ENCODE data around the gene STK35. TPM values are rescaled to one million over a fixed set of nuclear protein-coding genes. Genes with fewer than 3 reads are reported as not detected.

Gene STK35
- total and polyA plus RNA-seq, 4 donors = 1.6 to 13.8 (median 7.8) TPM

DNA sequence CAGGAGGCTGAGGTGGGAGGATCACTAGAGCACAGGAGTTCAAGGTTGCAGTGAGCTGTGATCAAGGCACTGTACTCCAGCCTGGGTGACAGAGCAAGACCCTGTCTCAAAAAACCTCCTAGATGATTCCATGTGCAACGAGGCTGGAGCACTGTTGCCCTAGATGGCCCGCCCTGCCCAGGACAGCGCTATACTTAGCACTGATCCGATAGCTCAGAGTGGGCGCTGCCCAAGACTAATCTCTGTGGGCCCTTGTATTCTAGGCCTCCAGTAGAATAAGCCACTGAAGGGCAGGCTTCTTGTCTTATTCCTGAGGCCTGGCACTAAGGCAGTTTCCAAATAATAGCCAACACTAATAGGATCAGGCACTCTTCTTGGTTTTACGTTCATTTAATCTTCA, 41.0 kb downstream of the STK35 start:
- no peak for ATAC-seq (ENCODE audit: low FRiP score)
- intact Hi-C loops (cut with DNase I) = no loop called here
- peaks cover 0 to 3% of the 10 kb centered on the region in 2 donors for H3K4me1 ChIP-seq (ENCODE audit: control insufficient read depth in 1 of 2, insufficient read depth in 2 of 2, low read length in 2 of 2)

DNA sequence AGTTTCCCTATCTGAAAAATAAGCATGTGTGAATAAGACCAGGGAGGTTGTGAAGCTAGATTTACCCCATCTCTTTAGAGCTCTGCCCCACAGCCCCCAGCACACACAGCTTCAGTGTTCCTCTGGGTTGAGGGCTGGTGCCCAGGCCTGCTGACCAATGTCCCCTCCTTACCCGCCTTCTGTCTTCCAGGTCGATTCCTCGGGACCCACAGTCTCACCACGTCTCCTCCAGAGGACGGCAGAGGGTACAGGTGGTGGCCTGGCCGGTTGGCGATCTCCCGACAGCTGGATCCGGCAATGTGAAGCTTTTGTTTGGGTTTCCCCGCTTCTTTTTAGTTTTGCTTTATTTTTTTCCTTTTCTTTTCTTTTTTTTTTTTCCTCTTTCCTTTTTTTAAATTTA, 42.0 kb downstream of the STK35 start:
- Histone ChIP-seq H3K9me3 (ENCODE audit: control insufficient read depth, low read length) (no peaks in the 10 kb centered on the region), H3K4me3 (ENCODE audit: low read length in 2 of 2) (no peak overlapping the region), H3K4me1 (ENCODE audit: control insufficient read depth in 1 of 2, insufficient read depth in 2 of 2, low read length in 2 of 2) (peaks cover 0 to 3% of the 10 kb centered on the region in 2 donors), H3K27me3 (ENCODE audit: control insufficient read depth in 1 of 2, insufficient read depth in 2 of 2, low read length in 1 of 2) (no peaks in the 10 kb centered on the region), H3K36me3 (ENCODE audit: control insufficient read depth in 1 of 2, insufficient read depth in 2 of 2, low read length in 1 of 2) (peaks cover 0 to 4% of the 10 kb centered on the region in 2 donors), H3K27ac (ENCODE audit: low read depth in 1 of 2, low read length in 2 of 2) (no peak overlapping the region)
- ATAC-seq (ENCODE audit: low FRiP score) (no peak), DNase-seq (peak; percentile 17 to 61)
- 93% methylated on average over 10 of the region's 10 CpGs for WGBS, 2 donors
- intact Hi-C loops (cut with DNase I) = no loop called here

More for the DNA sequence above, 41.0 kb downstream of the STK35 start:
- peaks cover 0 to 5% of the 10 kb centered on the region in 2 donors for H3K36me3 ChIP-seq (ENCODE audit: control insufficient read depth in 1 of 2, insufficient read depth in 2 of 2, low read length in 1 of 2)
- WGBS, 2 donors = 86 to 90% methylated on average over 6 of the region's 6 CpGs
- H3K9me3 ChIP-seq (ENCODE audit: control insufficient read depth, low read length) = no peaks in the 10 kb centered on the region
- DNase-seq = peak; percentile 10 to 28
- no peak overlapping the region for H3K27ac ChIP-seq (ENCODE audit: low read depth in 1 of 2, low read length in 2 of 2)
- H3K4me3 ChIP-seq (ENCODE audit: low read length in 2 of 2) = no peak overlapping the region
- H3K27me3 ChIP-seq (ENCODE audit: control insufficient read depth in 1 of 2, insufficient read depth in 2 of 2, low read length in 1 of 2) = no peaks in the 10 kb centered on the region

DNA sequence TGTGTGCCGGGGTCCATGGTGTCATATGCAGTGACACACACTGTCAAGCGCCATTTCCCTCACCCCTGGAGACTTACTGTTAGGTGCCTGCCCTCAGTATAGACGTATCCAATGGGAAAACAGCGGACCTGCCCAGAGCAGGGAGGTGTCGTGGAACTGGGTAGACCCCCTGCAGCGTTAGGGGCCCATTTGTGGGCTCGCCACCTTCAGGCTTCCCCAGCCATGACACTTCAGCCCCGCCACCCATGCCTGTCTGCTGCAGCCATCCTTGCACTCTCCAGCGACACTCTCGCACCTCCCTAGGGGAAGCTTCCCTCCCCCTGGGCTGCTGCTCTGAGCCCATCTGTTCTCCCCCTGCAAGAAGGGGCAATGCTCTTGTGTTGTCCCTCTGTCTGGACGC, 43.2 kb downstream of the STK35 start:
- ATAC-seq (ENCODE audit: low FRiP score) (no peak), DNase-seq (peak; percentile 16 to 51)
- Histone ChIP-seq H3K4me3 (ENCODE audit: low read length in 2 of 2) (no peak overlapping the region), H3K36me3 (ENCODE audit: control insufficient read depth in 1 of 2, insufficient read depth in 2 of 2, low read length in 1 of 2) (peaks cover 0 to 4% of the 10 kb centered on the region in 2 donors), H3K27ac (ENCODE audit: low read depth in 1 of 2, low read length in 2 of 2) (no peak overlapping the region), H3K4me1 (ENCODE audit: control insufficient read depth in 1 of 2, insufficient read depth in 2 of 2, low read length in 2 of 2) (peaks cover 0 to 3% of the 10 kb centered on the region in 2 donors), H3K27me3 (ENCODE audit: control insufficient read depth in 1 of 2, insufficient read depth in 2 of 2, low read length in 1 of 2) (no peaks in the 10 kb centered on the region), H3K9me3 (ENCODE audit: control insufficient read depth, low read length) (no peaks in the 10 kb centered on the region)
- intact Hi-C loops (cut with DNase I) = no loop called here
- 89 to 92% methylated on average over 11 of the region's 11 CpGs for WGBS, 2 donors

DNA sequence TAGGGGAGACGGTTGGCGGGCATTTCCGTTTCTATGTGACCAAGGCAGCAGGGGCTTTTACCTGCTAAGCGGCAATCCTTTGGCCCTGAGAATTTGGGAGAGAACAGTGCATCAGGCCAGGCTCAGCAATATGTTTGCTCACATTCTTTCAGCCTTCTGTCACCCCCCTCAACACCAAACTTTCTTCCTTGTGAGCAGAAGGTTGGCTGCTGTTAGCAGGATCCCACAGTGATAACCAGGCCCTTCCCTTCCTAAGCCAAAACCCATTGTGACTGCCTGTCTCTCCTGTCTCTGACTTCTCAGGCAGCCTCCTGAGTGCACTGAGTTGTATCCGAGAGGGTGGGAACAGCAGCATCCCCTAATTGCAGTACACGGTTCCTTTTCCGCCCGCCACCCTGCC, 43.7 kb downstream of the STK35 start:
- H3K4me3 ChIP-seq (ENCODE audit: low read length in 2 of 2) = no peak overlapping the region
- DNase-seq (peak; percentile 8 to 41), ATAC-seq (ENCODE audit: low FRiP score) (no peak)
- H3K36me3 ChIP-seq (ENCODE audit: control insufficient read depth in 1 of 2, insufficient read depth in 2 of 2, low read length in 1 of 2) = peaks cover 0 to 4% of the 10 kb centered on the region in 2 donors
- intact Hi-C loops (cut with DNase I) = no loop called here
- H3K27me3 ChIP-seq (ENCODE audit: control insufficient read depth in 1 of 2, insufficient read depth in 2 of 2, low read length in 1 of 2) = no peaks in the 10 kb centered on the region
- no peaks in the 10 kb centered on the region for H3K9me3 ChIP-seq (ENCODE audit: control insufficient read depth, low read length)
- H3K27ac ChIP-seq (ENCODE audit: low read depth in 1 of 2, low read length in 2 of 2) = no peak overlapping the region
- H3K4me1 ChIP-seq (ENCODE audit: control insufficient read depth in 1 of 2, insufficient read depth in 2 of 2, low read length in 2 of 2) = peaks cover 0 to 3% of the 10 kb centered on the region in 2 donors
- WGBS, 2 donors = 92 to 95% methylated on average over 8 of the region's 8 CpGs

DNA sequence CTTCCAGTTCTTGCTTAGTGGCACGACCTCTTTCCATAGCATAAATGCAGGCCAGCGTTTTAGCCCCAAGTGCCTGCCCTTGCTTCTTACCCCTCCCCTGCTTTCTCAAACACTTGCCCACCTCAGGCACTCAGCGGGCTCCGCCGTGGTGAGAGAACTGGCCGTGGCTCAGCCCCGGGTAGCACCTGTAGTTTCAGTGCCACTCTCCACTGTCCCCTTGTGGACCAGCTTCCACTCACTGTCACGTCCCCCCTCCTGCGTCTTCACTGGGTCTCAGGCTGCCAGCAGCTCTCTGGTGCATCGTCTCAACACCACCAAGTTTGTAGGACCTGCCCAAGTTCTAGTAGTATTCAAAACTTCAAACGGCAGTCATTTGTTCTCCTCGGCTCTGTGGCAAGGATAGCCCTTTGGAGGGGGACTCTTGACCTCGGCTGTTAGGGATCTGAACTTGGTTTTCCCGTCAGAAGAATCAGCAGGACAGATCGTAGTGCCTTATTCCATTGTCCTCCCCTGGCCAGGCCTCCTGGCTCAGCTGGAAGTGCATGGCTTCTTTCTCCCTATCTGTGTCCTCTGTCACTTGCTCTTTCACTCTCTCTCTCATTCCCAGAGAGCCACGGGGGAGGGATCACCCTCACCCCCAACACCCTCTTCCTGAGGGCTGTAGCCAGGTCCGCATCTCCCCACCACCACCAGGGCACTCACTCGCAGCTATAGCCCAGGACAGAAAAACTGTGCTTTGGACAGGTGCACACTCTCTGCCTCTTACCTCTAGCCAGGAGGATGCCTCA, 44.6 kb downstream of the STK35 start:
- Histone ChIP-seq H3K27ac (ENCODE audit: low read depth in 1 of 2, low read length in 2 of 2) (no peak overlapping the region), H3K9me3 (ENCODE audit: control insufficient read depth, low read length) (no peaks in the 10 kb centered on the region), H3K4me1 (ENCODE audit: control insufficient read depth in 1 of 2, insufficient read depth in 2 of 2, low read length in 2 of 2) (no peaks in the 10 kb centered on the region), H3K27me3 (ENCODE audit: control insufficient read depth in 1 of 2, insufficient read depth in 2 of 2, low read length in 1 of 2) (no peaks in the 10 kb centered on the region), H3K36me3 (ENCODE audit: control insufficient read depth in 1 of 2, insufficient read depth in 2 of 2, low read length in 1 of 2) (peaks cover 0 to 4% of the 10 kb centered on the region in 2 donors), H3K4me3 (ENCODE audit: low read length in 2 of 2) (no peak overlapping the region)
- intact Hi-C loops (cut with DNase I) = no loop called here
- no peak for ATAC-seq (ENCODE audit: low FRiP score)
- WGBS, 2 donors = 90 to 91% methylated on average over 18 of the region's 18 CpGs
- DNase-seq = peak; percentile 17 to 42

DNA sequence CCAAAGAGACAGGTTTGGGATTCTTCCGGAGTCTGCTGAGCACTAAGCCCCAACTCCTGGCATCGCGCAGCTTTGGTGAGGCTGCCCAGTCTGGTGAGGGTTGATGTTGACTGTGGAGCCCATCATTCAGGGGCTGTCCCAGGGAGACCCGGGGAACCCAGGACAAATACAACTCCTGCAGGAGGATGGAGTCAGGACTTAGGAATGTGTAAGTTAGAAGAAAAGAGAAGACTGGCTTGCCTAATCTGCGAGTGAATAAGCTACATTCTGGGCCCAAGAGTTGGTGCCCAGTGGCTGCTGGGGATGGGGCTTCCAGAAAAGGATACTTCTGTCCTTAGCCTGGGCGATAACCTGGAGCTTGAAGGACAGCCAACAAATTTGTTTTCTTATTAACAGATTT, 47.9 kb downstream of the STK35 start:
- H3K36me3 ChIP-seq (ENCODE audit: control insufficient read depth in 1 of 2, insufficient read depth in 2 of 2, low read length in 1 of 2) = no peaks in the 10 kb centered on the region
- no peaks in the 10 kb centered on the region for H3K4me1 ChIP-seq (ENCODE audit: control insufficient read depth in 1 of 2, insufficient read depth in 2 of 2, low read length in 2 of 2)
- no peak overlapping the region for H3K4me3 ChIP-seq (ENCODE audit: low read length in 2 of 2)
- DNase-seq = peak in 1 of 2 donors; percentile 14
- WGBS, 2 donors = 80% methylated on average over 6 of the region's 6 CpGs
- intact Hi-C loops (cut with DNase I) = no loop called here
- no peak overlapping the region for H3K27ac ChIP-seq (ENCODE audit: low read depth in 1 of 2, low read length in 2 of 2)
- H3K27me3 ChIP-seq (ENCODE audit: control insufficient read depth in 1 of 2, insufficient read depth in 2 of 2, low read length in 1 of 2) = no peaks in the 10 kb centered on the region
- ATAC-seq (ENCODE audit: low FRiP score) = no peak
- H3K9me3 ChIP-seq (ENCODE audit: control insufficient read depth, low read length) = no peaks in the 10 kb centered on the region

DNA sequence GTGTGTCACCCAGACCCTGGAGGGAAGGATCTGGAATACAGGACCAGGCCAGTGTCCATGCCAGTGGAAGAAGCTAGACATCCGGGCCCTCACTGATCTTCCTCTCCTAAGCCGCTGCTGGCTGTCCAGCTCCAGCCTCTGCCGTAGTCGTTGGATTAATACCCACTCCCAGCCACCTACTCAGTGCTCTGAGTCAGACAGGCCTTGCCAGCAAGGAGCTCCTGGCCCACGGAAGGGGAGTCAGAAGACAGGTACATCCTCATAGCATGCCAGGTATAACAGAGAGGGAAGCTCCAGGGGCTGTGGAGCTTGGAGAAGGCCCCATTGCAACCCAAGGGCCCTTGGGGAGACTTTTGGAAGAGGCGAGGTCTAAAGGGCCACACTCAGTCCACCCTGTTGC, 49.0 kb downstream of the STK35 start:
- ATAC-seq (ENCODE audit: low FRiP score) = no peak
- H3K9me3 ChIP-seq (ENCODE audit: control insufficient read depth, low read length) = no peaks in the 10 kb centered on the region
- H3K27ac ChIP-seq (ENCODE audit: low read depth in 1 of 2, low read length in 2 of 2) = no peak overlapping the region
- no peaks in the 10 kb centered on the region for H3K4me1 ChIP-seq (ENCODE audit: control insufficient read depth in 1 of 2, insufficient read depth in 2 of 2, low read length in 2 of 2)
- no peak overlapping the region for H3K4me3 ChIP-seq (ENCODE audit: low read length in 2 of 2)
- 81 to 93% methylated on average over 6 of the region's 6 CpGs for WGBS, 2 donors
- no peaks in the 10 kb centered on the region for H3K36me3 ChIP-seq (ENCODE audit: control insufficient read depth in 1 of 2, insufficient read depth in 2 of 2, low read length in 1 of 2)
- peak in 1 of 2 donors; percentile 3 for DNase-seq
- H3K27me3 ChIP-seq (ENCODE audit: control insufficient read depth in 1 of 2, insufficient read depth in 2 of 2, low read length in 1 of 2) = no peaks in the 10 kb centered on the region
- intact Hi-C loops (cut with DNase I) = no loop called here

DNA sequence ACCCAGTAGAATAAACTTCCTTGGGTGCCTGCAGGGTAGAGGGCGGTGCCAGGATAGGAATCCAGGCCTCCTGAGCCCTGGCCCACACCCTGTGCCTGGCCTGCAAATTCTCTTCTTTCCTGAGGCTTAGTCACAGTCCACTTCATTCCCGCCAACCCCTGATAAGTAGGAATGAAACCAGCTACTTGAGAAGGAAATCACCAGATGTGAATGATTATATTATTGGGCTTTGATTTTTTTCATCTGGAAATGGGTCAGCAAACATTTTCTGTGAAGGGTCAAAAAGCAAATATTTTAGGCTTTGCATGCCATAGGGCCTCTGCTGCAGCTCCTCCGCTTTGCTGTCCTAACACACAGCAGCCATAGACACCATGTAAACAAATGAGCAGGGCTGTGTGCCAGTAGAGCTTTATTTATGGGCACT, 50.2 kb downstream of the STK35 start:
- H3K27me3 ChIP-seq (ENCODE audit: control insufficient read depth in 1 of 2, insufficient read depth in 2 of 2, low read length in 1 of 2) = no peaks in the 10 kb centered on the region
- ATAC-seq (ENCODE audit: low FRiP score) (peak; percentile 50), DNase-seq (peak; percentile 44 to 69)
- H3K9me3 ChIP-seq (ENCODE audit: control insufficient read depth, low read length) = no peaks in the 10 kb centered on the region
- 55 to 65% methylated on average over 3 of the region's 3 CpGs for WGBS, 2 donors
- no peaks in the 10 kb centered on the region for H3K36me3 ChIP-seq (ENCODE audit: control insufficient read depth in 1 of 2, insufficient read depth in 2 of 2, low read length in 1 of 2)
- intact Hi-C loops (cut with DNase I) = no loop called here
- no peak overlapping the region for H3K4me3 ChIP-seq (ENCODE audit: low read length in 2 of 2)
- H3K27ac ChIP-seq (ENCODE audit: low read depth in 1 of 2, low read length in 2 of 2) = no peak overlapping the region
- H3K4me1 ChIP-seq (ENCODE audit: control insufficient read depth in 1 of 2, insufficient read depth in 2 of 2, low read length in 2 of 2) = no peaks in the 10 kb centered on the region

DNA sequence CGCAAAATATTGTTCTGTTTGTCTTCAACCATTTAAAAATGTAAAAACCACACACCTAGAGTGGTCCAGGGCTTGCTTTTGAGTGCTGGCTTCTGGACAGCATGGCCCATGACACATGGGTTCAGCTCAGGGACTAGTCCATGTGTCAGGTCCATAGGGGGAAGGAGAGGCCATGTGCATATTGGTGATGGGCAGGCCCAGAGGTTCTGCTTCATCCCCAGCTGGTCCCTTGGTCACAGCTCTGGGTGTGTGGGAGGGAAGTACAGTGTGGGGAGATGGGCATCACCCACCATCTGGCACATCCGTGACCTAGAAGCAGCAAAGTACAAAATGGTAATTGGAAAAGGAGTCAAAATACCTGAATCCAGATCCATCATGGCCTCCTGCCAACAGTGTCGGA, 50.7 kb downstream of the STK35 start:
- ATAC-seq (ENCODE audit: low FRiP score) = no peak
- H3K4me1 ChIP-seq (ENCODE audit: control insufficient read depth in 1 of 2, insufficient read depth in 2 of 2, low read length in 2 of 2) = no peaks in the 10 kb centered on the region
- WGBS, 2 donors = 59 to 67% methylated on average over 3 of the region's 3 CpGs
- DNase-seq = no peak
- H3K27ac ChIP-seq (ENCODE audit: low read depth in 1 of 2, low read length in 2 of 2) = no peak overlapping the region
- no peak overlapping the region for H3K4me3 ChIP-seq (ENCODE audit: low read length in 2 of 2)
- no peaks in the 10 kb centered on the region for H3K36me3 ChIP-seq (ENCODE audit: control insufficient read depth in 1 of 2, insufficient read depth in 2 of 2, low read length in 1 of 2)
- H3K27me3 ChIP-seq (ENCODE audit: control insufficient read depth in 1 of 2, insufficient read depth in 2 of 2, low read length in 1 of 2) = no peaks in the 10 kb centered on the region
- intact Hi-C loops (cut with DNase I) = no loop called here
- no peaks in the 10 kb centered on the region for H3K9me3 ChIP-seq (ENCODE audit: control insufficient read depth, low read length)
